K562 treated with DMSO at 1 percent for 4 hours (cell line): Measurements from ENCODE around the gene TSHR. TPM values are rescaled to one million over a fixed set of nuclear protein-coding genes. Genes with fewer than 3 reads are reported as not detected.

Source experiments
- total RNA-seq: library from RNA; unstranded; fragments of 300-600 nt; gene quantifications from 2 replicates; pipeline ENCODE4 v1.2.3, GENCODE V29; 2022; ENCODE audit not compliant: insufficient read depth

The TSHR gene
- not detected in 2 replicates for total RNA-seq

DNA sequence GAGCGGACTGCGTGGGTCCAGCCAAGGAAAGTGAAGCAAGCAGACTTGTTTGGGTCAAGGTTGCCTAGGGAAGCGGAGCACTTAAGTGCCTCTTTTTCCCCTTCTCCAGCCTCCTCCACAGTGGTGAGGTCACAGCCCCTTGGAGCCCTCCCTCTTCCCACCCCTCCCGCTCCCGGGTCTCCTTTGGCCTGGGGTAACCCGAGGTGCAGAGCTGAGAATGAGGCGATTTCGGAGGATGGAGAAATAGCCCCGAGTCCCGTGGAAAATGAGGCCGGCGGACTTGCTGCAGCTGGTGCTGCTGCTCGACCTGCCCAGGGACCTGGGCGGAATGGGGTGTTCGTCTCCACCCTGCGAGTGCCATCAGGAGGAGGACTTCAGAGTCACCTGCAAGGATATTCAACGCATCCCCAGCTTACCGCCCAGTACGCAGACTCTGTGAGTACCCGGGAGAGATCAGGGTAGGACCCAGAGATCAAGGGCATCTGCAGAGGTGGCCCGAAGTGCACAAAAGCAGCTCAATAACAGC is at the start of gene TSHR:
TSHR (plus strand) TSS at position 206 of the 526 bp plus-strand sequence; CDS start at position 266, 60 bp downstream.

DNA sequence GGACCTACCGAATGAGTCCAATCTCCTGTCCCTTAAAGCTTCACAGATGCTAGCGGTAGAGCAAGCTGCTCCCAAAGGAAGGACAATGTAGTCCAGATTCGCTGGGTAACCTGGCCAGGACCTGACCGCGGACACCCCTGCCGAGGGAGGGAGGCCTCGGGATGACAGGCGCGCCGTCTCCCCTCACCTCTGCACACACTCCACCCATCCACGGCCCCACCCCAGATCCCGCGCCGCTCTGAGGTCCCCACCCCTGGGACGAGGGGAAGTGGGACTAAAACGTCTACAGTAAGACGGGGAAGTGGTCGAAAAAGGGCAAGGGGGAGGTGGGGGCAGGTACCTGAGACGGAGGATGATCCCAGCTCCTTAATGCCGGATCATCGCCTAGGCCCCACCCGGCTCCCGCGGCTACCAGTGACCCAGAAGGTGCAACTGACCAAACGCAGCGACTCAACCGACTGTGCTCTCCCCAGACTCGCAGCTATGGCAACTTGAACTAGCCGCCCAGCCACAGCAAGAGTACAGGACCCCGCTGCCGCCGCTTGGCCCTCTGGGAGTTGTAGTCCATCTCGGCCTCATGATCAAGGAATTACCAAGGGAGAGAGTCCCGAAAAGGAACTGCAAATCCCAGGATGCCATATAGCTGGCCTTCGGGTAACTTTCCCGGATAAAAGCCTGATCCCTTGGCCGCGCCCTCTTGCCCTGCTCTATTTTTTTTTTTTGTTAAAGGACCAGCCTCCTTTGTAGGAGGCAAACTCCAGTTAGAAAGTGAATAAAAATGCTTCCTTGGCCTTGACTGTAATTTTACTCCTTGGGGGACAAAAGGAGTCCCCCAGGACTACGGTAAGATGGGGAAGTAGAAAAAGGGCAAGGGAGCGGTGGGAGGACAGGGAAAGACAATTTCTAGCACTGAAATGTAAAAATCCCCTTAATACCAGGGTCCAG is 13.9 kb upstream of the TSHR start, which contains the start of gene CEP128:
CEP128 (minus strand) TSS at position 498 of the 945 bp plus-strand sequence.

Other genes starting within 250 kb of the TSHR start
- gene CEP128, start 13.9 kb upstream of the TSHR start, total RNA-seq, result 3.1 and 8.3 TPM in 2 replicates